SK-N-SH (cell line): ENCODE data around the gene PRKCA. TPM values are rescaled to one million over a fixed set of nuclear protein-coding genes. Genes with fewer than 3 reads are reported as not detected.

ENCODE experiments used
- CTCF ChIA-PET: fragments of 300-600, 350-600 bp; formaldehyde crosslinking; extraction: SDS; loops from one replicate; lab custom pipeline; 2021; lab: Yijun Ruan, JAX
- POLR2A ChIA-PET: fragments of 350-600 bp; sonication (Branson Sonifier 250); formaldehyde crosslinking; extraction: SDS; loops from one replicate; lab custom pipeline; 2020; ENCODE audit warnings: antibody characterized with exemption, inconsistent platforms; lab: Yijun Ruan, JAX
- DNase-seq: peaks from one replicate; pipeline ENCODE4 v3.0.0; 2012
- H2AFZ ChIP-seq: fragments of 200-600 bp; sonication (generic); 2 replicates; pipeline ENCODE4 v1.8.1; 2016; ENCODE audit warnings: antibody characterized with exemption, mild to moderate bottlenecking, low read depth
- H3F3A ChIP-seq: fragments of 200-600 bp; sonication (generic); replicated peaks from 2 replicates; pipeline ENCODE3; 2016; ENCODE audit warnings: antibody characterized with exemption, mild to moderate bottlenecking; ENCODE audit not compliant: insufficient read depth
- H3K27ac ChIP-seq, 2 experiments: fragments of 200-500 bp in 1 of 2; fragments of 200-600 bp in 1 of 2; sonication (Bioruptor generic) in 1 of 2; sonication (generic), shearing (Covaris generic) in 1 of 2; 2 replicates each; pipeline versions ENCODE4 v1.5.1 to v1.6.1; 2014 to 2016; ENCODE audit warnings: low read depth in 2 of 2, inconsistent platforms in 1 of 2, low read length in 1 of 2, mild to moderate bottlenecking in 1 of 2, mixed read lengths in 1 of 2
- H3K27me3 ChIP-seq: fragments of 200-600 bp; sonication (generic), shearing (Covaris generic); 2 replicates; pipeline ENCODE4 v1.6.1; 2016; ENCODE audit warnings: mixed run types; ENCODE audit not compliant: insufficient read depth
- H3K36me3 ChIP-seq, 2 experiments: fragments of 200-500 bp in 1 of 2; fragments of 200-600 bp in 1 of 2; sonication (Bioruptor generic) in 1 of 2; sonication (generic) in 1 of 2; replicated peaks in 1 of 2; 2 replicates each; pipeline versions ENCODE3 to v1.5.1; 2014 to 2016; ENCODE audit warnings: low read length in 1 of 2, mild to moderate bottlenecking in 1 of 2; ENCODE audit not compliant: insufficient read depth in 2 of 2, control insufficient read depth in 1 of 2
- H3K4me1 ChIP-seq, 2 experiments: fragments of 200-500 bp in 1 of 2; fragments of 200-600 bp in 1 of 2; sonication (Bioruptor generic) in 1 of 2; sonication (generic), shearing (Covaris generic) in 1 of 2; 2 replicates each; pipeline versions ENCODE4 v1.5.1 to v1.6.1; 2014 to 2016; ENCODE audit warnings: low read depth in 1 of 2, low read length in 1 of 2, mixed run types in 1 of 2; ENCODE audit not compliant: insufficient read depth in 2 of 2, control insufficient read depth in 1 of 2
- H3K4me2 ChIP-seq: fragments of 200-600 bp; sonication (generic), shearing (Covaris generic); 2 replicates; pipeline ENCODE4 v1.6.1; 2017; ENCODE audit warnings: mixed run types
- H3K4me3 ChIP-seq, 2 experiments: fragments of 200-500 bp in 1 of 2; fragments of 200-600 bp in 1 of 2; sonication (Bioruptor generic) in 1 of 2; sonication (generic), shearing (Covaris generic) in 1 of 2; 2 replicates each; pipeline versions ENCODE4 v1.5.1 to v1.8.1; 2014 to 2016; ENCODE audit warnings: low read depth in 2 of 2, inconsistent platforms in 1 of 2, low read length in 1 of 2, mild to moderate bottlenecking in 1 of 2, mixed read lengths in 1 of 2, moderate library complexity in 1 of 2
- H3K79me2 ChIP-seq: fragments of 200-600 bp; sonication (generic); 2 replicates; pipeline ENCODE4 v1.8.1; 2017; ENCODE audit warnings: mild to moderate bottlenecking; ENCODE audit not compliant: insufficient read depth
- H3K9ac ChIP-seq: fragments of 200-600 bp; sonication (generic); 2 replicates; pipeline ENCODE4 v1.6.1; 2017; ENCODE audit warnings: mixed run types
- H3K9me2 ChIP-seq: fragments of 200-600 bp; sonication (generic); 2 replicates; pipeline ENCODE4 v1.6.1; 2017; ENCODE audit warnings: mixed run types
- H3K9me3 ChIP-seq: fragments of 200-600 bp; sonication (generic); 2 replicates; pipeline ENCODE4 v1.6.1; 2017; ENCODE audit warnings: mixed run types, mild to moderate bottlenecking, moderate library complexity
- H4K20me1 ChIP-seq: fragments of 200-600 bp; sonication (generic); 2 replicates; pipeline ENCODE4 v1.6.1; 2017; ENCODE audit warnings: mild to moderate bottlenecking, mixed run types; ENCODE audit not compliant: insufficient read depth
- CHD2 ChIP-seq: fragments of 150-350 bp; IDR thresholded peaks from 2 replicates; pipeline ENCODE4 v1.6.1; 2018; ENCODE audit warnings: low read length; ENCODE audit not compliant: partially characterized antibody
- FOXJ3 ChIP-seq: sonication (generic); formaldehyde crosslinking; IDR thresholded peaks from 2 replicates; pipeline ENCODE4 v1.5.1; 2020; ENCODE audit warnings: mild to moderate bottlenecking, missing genetic modification reagents
- GATA2 ChIP-seq: sonication (generic); formaldehyde crosslinking; IDR thresholded peaks from 2 replicates; pipeline ENCODE4 v1.5.0; 2020; ENCODE audit warnings: mild to moderate bottlenecking, missing genetic modification reagents
- JUND ChIP-seq: IDR thresholded peaks from 2 replicates; pipeline ENCODE4 v1.4.0; 2012
- MEF2A ChIP-seq: IDR thresholded peaks from 2 replicates; pipeline ENCODE4 v1.4.0; 2012; ENCODE audit warnings: low read depth, borderline replicate concordance
- MXI1 ChIP-seq: IDR thresholded peaks from 2 replicates; pipeline ENCODE4 v1.6.1; 2012; ENCODE audit warnings: mild to moderate bottlenecking, low read depth, low read length, improper control_type of control experiment
- NFIC ChIP-seq: IDR thresholded peaks from 2 replicates; pipeline ENCODE4 v1.4.0; 2012; ENCODE audit warnings: borderline replicate concordance
- RFX5 ChIP-seq: IDR thresholded peaks from 2 replicates; pipeline ENCODE4 v1.6.1; 2012; ENCODE audit warnings: mild to moderate bottlenecking, improper control_type of control experiment, low read length
- RXRA ChIP-seq: IDR thresholded peaks from 2 replicates; pipeline ENCODE4 v1.4.0; 2012; ENCODE audit warnings: low read depth, mild to moderate bottlenecking, borderline replicate concordance
- SIN3A ChIP-seq: IDR thresholded peaks from 2 replicates; pipeline ENCODE4 v1.6.1; 2012; ENCODE audit warnings: low read depth, mild to moderate bottlenecking, low read length, moderate library complexity, borderline replicate concordance
- TCF12 ChIP-seq: IDR thresholded peaks from 2 replicates; pipeline ENCODE4 v1.4.0; 2012
- TEAD4 ChIP-seq: IDR thresholded peaks from 2 replicates; pipeline ENCODE4 v1.4.0; 2012; ENCODE audit warnings: mild to moderate bottlenecking, borderline replicate concordance; ENCODE audit not compliant: insufficient read depth
- YY1 ChIP-seq: IDR thresholded peaks from 2 replicates; pipeline ENCODE4 v1.4.0; 2012; ENCODE audit warnings: low read depth, mild to moderate bottlenecking
- WGBS: methylation state at CpG from one replicate; pipeline ENCODE4 v1.1.6; 2017; ENCODE audit warnings: low lambda C conversion rate; 5-methylcytosine and 5-hydroxymethylcytosine counted together
- polyA plus RNA-seq, 3 experiments: library from polyadenylated mRNA; depleted of rRNA; stranded (reverse); fragments of >200 nt; gene quantifications; 2 replicates each; pipeline ENCODE4 v1.2.3, GENCODE V29; 2012
- TF ChIP-seq, protein P1 (sequence below): fragments of 150-350 bp; IDR thresholded peaks from 2 replicates; pipeline ENCODE4 v1.6.1; 2016; ENCODE audit warnings: mild to moderate bottlenecking, low read depth, low read length
- TF ChIP-seq, protein P2 (sequence below): fragments of 150-350 bp; IDR thresholded peaks from 2 replicates; pipeline ENCODE4 v1.6.1; 2017; ENCODE audit warnings: antibody characterized with exemption, low read length, low read depth, borderline replicate concordance
- TF ChIP-seq, protein P3 (sequence below): IDR thresholded peaks from 2 replicates; pipeline ENCODE4; 2012
- TF ChIP-seq, protein P4 (sequence below): fragments of 200-600 bp; sonication (generic); IDR thresholded peaks from 2 replicates; pipeline ENCODE4 v1.6.1; 2017; ENCODE audit warnings: antibody characterized with exemption, mild to moderate bottlenecking, moderate library complexity
- TF ChIP-seq, protein P5 (sequence below): IDR thresholded peaks from 2 replicates; pipeline ENCODE4 v1.6.1; 2012; ENCODE audit warnings: mild to moderate bottlenecking, low read depth, low read length, moderate library complexity
- TF ChIP-seq, protein P6 (sequence below): IDR thresholded peaks from 2 replicates; pipeline ENCODE4 v1.4.0; 2012; ENCODE audit warnings: low read depth, borderline replicate concordance
- TF ChIP-seq, protein P7 (sequence below): IDR thresholded peaks from 2 replicates; pipeline ENCODE4 v1.4.0; 2012; ENCODE audit warnings: low read depth, borderline replicate concordance

Gene PRKCA
- polyA plus RNA-seq, 1 of the 3 experiments (the other 2 are of a cell fraction): 108 TPM

DNA sequence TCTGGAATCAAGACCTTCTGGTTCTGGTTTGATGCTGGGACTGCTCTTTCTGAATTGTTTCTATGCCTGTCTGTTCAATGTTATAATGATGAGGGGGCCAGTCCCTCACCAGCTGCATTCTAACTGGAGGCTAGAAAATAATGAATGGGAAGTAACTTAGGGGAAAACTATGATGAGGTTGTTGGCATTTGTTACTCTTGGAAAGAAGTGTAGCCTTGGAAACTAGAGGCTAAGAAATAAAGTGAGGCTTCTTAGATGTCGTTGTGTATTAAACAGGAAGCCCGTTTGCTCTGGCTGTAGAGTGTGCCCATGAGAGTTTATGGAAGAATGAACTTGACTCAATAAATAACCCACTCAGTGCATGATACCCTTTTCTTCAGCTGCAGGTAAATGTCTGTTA is 140.8 kb downstream of the PRKCA start:
- no peak for DNase-seq
- peaks cover 94% of the 10 kb centered on the region for H4K20me1 ChIP-seq
- peaks cover 0 to 16% of the 10 kb centered on the region in 2 experiments; a peak in 1 of 4 replicates for H3K4me1 ChIP-seq
- no peak overlapping the region; a peak in 1 of 4 replicates for H3K27ac ChIP-seq
- H3K4me2 ChIP-seq: no peak overlapping the region
- WGBS: 86% methylated on average over 2 of the region's 2 CpGs
- H2AFZ ChIP-seq: no peak overlapping the region
- peaks cover 100% of the 10 kb centered on the region for H3K79me2 ChIP-seq
- H3F3A ChIP-seq: no peaks in the 10 kb centered on the region
- no peaks in the 10 kb centered on the region for H3K9me2 ChIP-seq
- no peaks in the 10 kb centered on the region for H3K27me3 ChIP-seq
- POLR2A ChIA-PET: no interaction called here
- TF ChIP-seq FOXJ3 (no peak), MXI1 (no peak), TCF12 (no peak), TEAD4 (no peak), NFIC (no peak), CHD2 (no peak), RFX5 (no peak), SIN3A (no peak), JUND (no peak), RXRA (no peak), MEF2A (no peak), YY1 (no peak), GATA2 (no peak)
- TF ChIP-seq, protein P1, sequence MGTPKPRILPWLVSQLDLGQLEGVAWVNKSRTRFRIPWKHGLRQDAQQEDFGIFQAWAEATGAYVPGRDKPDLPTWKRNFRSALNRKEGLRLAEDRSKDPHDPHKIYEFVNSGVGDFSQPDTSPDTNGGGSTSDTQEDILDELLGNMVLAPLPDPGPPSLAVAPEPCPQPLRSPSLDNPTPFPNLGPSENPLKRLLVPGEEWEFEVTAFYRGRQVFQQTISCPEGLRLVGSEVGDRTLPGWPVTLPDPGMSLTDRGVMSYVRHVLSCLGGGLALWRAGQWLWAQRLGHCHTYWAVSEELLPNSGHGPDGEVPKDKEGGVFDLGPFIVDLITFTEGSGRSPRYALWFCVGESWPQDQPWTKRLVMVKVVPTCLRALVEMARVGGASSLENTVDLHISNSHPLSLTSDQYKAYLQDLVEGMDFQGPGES: no peak
- TF ChIP-seq, protein P2, sequence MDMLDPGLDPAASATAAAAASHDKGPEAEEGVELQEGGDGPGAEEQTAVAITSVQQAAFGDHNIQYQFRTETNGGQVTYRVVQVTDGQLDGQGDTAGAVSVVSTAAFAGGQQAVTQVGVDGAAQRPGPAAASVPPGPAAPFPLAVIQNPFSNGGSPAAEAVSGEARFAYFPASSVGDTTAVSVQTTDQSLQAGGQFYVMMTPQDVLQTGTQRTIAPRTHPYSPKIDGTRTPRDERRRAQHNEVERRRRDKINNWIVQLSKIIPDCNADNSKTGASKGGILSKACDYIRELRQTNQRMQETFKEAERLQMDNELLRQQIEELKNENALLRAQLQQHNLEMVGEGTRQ: no peak
- TF ChIP-seq, protein P3, sequence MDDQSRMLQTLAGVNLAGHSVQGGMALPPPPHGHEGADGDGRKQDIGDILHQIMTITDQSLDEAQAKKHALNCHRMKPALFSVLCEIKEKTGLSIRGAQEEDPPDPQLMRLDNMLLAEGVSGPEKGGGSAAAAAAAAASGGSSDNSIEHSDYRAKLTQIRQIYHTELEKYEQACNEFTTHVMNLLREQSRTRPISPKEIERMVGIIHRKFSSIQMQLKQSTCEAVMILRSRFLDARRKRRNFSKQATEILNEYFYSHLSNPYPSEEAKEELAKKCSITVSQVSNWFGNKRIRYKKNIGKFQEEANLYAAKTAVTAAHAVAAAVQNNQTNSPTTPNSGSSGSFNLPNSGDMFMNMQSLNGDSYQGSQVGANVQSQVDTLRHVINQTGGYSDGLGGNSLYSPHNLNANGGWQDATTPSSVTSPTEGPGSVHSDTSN: no peak
- TF ChIP-seq, protein P4, sequence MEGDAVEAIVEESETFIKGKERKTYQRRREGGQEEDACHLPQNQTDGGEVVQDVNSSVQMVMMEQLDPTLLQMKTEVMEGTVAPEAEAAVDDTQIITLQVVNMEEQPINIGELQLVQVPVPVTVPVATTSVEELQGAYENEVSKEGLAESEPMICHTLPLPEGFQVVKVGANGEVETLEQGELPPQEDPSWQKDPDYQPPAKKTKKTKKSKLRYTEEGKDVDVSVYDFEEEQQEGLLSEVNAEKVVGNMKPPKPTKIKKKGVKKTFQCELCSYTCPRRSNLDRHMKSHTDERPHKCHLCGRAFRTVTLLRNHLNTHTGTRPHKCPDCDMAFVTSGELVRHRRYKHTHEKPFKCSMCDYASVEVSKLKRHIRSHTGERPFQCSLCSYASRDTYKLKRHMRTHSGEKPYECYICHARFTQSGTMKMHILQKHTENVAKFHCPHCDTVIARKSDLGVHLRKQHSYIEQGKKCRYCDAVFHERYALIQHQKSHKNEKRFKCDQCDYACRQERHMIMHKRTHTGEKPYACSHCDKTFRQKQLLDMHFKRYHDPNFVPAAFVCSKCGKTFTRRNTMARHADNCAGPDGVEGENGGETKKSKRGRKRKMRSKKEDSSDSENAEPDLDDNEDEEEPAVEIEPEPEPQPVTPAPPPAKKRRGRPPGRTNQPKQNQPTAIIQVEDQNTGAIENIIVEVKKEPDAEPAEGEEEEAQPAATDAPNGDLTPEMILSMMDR: no peak
- TF ChIP-seq, protein P5, sequence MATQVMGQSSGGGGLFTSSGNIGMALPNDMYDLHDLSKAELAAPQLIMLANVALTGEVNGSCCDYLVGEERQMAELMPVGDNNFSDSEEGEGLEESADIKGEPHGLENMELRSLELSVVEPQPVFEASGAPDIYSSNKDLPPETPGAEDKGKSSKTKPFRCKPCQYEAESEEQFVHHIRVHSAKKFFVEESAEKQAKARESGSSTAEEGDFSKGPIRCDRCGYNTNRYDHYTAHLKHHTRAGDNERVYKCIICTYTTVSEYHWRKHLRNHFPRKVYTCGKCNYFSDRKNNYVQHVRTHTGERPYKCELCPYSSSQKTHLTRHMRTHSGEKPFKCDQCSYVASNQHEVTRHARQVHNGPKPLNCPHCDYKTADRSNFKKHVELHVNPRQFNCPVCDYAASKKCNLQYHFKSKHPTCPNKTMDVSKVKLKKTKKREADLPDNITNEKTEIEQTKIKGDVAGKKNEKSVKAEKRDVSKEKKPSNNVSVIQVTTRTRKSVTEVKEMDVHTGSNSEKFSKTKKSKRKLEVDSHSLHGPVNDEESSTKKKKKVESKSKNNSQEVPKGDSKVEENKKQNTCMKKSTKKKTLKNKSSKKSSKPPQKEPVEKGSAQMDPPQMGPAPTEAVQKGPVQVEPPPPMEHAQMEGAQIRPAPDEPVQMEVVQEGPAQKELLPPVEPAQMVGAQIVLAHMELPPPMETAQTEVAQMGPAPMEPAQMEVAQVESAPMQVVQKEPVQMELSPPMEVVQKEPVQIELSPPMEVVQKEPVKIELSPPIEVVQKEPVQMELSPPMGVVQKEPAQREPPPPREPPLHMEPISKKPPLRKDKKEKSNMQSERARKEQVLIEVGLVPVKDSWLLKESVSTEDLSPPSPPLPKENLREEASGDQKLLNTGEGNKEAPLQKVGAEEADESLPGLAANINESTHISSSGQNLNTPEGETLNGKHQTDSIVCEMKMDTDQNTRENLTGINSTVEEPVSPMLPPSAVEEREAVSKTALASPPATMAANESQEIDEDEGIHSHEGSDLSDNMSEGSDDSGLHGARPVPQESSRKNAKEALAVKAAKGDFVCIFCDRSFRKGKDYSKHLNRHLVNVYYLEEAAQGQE: no peak
- TF ChIP-seq, protein P6, sequence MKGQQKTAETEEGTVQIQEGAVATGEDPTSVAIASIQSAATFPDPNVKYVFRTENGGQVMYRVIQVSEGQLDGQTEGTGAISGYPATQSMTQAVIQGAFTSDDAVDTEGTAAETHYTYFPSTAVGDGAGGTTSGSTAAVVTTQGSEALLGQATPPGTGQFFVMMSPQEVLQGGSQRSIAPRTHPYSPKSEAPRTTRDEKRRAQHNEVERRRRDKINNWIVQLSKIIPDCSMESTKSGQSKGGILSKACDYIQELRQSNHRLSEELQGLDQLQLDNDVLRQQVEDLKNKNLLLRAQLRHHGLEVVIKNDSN: no peak
- TF ChIP-seq, protein P7, sequence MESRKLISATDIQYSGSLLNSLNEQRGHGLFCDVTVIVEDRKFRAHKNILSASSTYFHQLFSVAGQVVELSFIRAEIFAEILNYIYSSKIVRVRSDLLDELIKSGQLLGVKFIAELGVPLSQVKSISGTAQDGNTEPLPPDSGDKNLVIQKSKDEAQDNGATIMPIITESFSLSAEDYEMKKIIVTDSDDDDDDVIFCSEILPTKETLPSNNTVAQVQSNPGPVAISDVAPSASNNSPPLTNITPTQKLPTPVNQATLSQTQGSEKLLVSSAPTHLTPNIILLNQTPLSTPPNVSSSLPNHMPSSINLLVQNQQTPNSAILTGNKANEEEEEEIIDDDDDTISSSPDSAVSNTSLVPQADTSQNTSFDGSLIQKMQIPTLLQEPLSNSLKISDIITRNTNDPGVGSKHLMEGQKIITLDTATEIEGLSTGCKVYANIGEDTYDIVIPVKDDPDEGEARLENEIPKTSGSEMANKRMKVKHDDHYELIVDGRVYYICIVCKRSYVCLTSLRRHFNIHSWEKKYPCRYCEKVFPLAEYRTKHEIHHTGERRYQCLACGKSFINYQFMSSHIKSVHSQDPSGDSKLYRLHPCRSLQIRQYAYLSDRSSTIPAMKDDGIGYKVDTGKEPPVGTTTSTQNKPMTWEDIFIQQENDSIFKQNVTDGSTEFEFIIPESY: no peak
- no peak overlapping the region for H3K9ac ChIP-seq
- H3K9me3 ChIP-seq: no peaks in the 10 kb centered on the region
- H3K4me3 ChIP-seq: no peak overlapping the region
- H3K36me3 ChIP-seq: peaks cover 0 to 28% of the 10 kb centered on the region in 2 experiments
- CTCF ChIA-PET: interaction anchor here (0.6 to 1.8 kb wide), 4 partner anchors 8 to 20 kb away, joined by 3 to 4 read pairs (median 4); no protein-coding TSS in a partner anchor
